ENCODE results near the gene MCCC1.
"Not testable (repeated sequence)": the region's sequence is repeated elsewhere in the genome, so short reads cannot be mapped to it uniquely, and the experiment has no call there.

MCCC1 gene

DNA sequence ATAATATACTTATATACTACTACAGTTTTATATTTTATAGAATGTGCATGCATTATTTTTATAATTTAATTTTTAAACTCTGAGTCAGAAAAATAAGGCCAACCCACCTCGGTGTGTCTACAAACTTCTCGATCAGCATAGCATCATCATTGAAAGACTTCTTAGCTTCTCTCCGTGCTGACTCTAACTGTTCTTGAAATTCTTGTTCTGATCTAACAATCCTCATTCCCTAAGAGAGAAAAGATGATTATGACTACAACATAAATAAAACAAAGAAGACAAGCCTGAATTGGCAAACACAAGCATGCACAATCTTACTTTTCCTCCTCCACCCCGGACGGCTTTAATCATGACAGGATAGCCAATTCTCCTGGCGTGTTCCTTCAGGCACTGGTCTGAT lies 28.4 kb downstream of the MCCC1 start:
- Histone ChIP-seq H3K4me3 (ENCODE audit: low read depth, low read length) (no peak overlapping the region), H3K27me3 (ENCODE audit: control insufficient read depth, insufficient read depth, low read length) (no peaks in the 10 kb centered on the region), H3K9me3 (ENCODE audit: control insufficient read depth, insufficient read depth, low read length) (no peaks in the 10 kb centered on the region), H3K9ac (ENCODE audit: low read depth, low read length) (no peak overlapping the region), H3K36me3 (ENCODE audit: control insufficient read depth, insufficient read depth, low read length) (no peaks in the 10 kb centered on the region), H3K4me1 (ENCODE audit: control insufficient read depth, insufficient read depth, low read length) (no peaks in the 10 kb centered on the region)

DNA sequence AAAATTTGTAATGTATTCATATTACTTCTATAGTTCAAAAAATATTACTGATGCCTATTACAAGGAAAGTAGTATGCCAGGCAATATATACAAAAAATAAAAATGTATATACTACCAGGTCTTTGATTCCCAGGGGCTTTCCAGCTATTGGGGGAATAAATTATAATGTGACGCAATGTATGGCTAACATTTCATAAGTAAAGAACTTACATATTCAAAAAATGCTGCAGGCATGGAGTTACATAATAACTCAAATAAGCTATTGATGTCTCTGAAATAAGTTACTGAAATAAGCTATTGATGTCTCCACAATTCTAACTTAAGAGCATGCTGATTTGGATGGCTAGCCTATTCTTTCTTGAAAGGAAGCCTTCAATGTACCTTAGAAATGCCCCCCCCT lies 30.2 kb downstream of the MCCC1 start:
- Histone ChIP-seq H3K4me1 (ENCODE audit: control insufficient read depth, insufficient read depth, low read length) (peaks cover 5% of the 10 kb centered on the region), H3K36me3 (ENCODE audit: control insufficient read depth, insufficient read depth, low read length) (no peaks in the 10 kb centered on the region), H3K4me3 (ENCODE audit: low read depth, low read length) (no peak overlapping the region), H3K9ac (ENCODE audit: low read depth, low read length) (no peak overlapping the region), H3K9me3 (ENCODE audit: control insufficient read depth, insufficient read depth, low read length) (no peaks in the 10 kb centered on the region), H3K27me3 (ENCODE audit: control insufficient read depth, insufficient read depth, low read length) (no peaks in the 10 kb centered on the region)

DNA sequence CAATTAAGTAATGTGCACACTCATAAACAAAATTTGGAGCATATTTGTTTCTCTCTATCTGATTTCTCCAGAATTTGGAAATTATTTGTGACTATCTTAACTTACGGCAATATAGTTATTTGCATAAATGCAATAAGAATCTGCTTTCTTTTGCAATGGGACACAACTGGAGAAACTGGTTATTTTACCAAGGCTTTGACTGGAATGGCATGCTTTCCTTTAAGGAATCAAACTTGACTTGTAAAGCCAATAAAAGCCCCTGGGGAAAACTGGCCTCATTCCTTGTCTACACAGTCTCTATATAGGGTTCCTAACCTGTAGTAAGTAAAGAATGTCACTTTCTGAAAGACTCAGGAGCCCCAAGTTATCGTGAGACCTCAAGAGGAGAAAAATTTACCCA lies 32.4 kb downstream of the MCCC1 start:
- not testable (repeated sequence) for H3K4me3 ChIP-seq (ENCODE audit: low read depth, low read length); H3K9me3 ChIP-seq (ENCODE audit: control insufficient read depth, insufficient read depth, low read length); H3K36me3 ChIP-seq (ENCODE audit: control insufficient read depth, insufficient read depth, low read length); H3K9ac ChIP-seq (ENCODE audit: low read depth, low read length); H3K27me3 ChIP-seq (ENCODE audit: control insufficient read depth, insufficient read depth, low read length); H3K4me1 ChIP-seq (ENCODE audit: control insufficient read depth, insufficient read depth, low read length)

DNA sequence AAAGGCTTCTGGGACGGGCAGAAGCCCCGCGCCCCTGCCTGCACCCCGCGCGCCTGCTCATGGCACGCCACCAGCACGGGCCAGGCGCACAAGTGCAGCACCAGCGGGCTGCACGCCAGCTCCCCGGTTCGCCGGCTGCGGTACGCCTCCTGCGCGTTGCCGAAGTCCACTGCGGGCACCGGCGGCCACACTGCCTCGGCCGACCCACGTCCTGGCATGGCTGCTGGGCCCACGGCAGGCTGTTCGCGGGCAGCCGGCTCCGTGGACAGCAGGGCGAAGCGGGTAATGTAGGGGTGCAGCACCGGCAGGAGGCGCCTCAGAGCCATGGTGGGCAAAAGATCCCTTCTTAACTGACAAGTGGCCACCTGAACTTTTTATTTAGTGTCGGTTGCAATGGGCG lies 34.8 kb downstream of the MCCC1 start:
- Histone ChIP-seq H3K9me3 (ENCODE audit: control insufficient read depth, insufficient read depth, low read length) (no peaks in the 10 kb centered on the region), H3K27me3 (ENCODE audit: control insufficient read depth, insufficient read depth, low read length) (no peaks in the 10 kb centered on the region), H3K4me1 (ENCODE audit: control insufficient read depth, insufficient read depth, low read length) (peaks cover 5% of the 10 kb centered on the region), H3K4me3 (ENCODE audit: low read depth, low read length) (no peak overlapping the region), H3K36me3 (ENCODE audit: control insufficient read depth, insufficient read depth, low read length) (no peaks in the 10 kb centered on the region), H3K9ac (ENCODE audit: low read depth, low read length) (no peak overlapping the region)

DNA sequence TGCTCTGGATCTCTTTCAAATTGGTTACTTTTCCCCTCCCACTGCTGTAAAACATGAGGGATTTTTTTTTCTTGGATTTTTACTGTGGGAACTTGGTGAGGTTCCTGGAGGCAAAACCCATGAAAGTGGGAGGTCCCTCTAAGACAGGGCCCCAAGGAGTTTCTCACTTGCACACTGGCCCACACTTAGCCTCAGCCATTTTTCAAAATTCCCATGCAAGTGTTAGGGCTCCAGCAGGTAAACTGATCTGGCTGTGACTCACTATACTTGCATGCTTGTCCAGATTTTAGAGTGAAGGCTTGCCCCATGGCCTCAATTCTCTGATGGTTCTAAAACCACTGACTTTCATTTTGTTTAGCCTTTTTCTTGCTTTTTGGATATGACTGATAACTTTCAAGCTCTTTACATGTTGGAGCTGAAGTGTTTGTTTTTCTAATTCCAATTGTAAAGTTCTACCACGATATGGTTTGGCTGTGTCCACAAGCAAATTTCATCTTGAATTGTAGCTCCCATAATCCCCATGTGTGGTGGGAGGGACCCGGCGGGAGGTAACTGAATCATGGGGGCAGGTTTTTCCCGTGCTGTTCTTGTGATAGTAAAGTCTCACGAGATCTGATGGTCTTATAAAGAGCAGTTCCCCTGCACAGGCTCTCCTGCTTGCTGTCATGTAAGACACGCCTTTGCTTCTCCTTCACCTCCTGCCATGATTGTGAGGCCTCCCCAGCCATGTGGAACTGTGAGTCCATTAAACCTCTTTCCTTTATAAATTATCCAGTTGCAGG lies 37.7 kb downstream of the MCCC1 start:
- H3K36me3 ChIP-seq (ENCODE audit: control insufficient read depth, insufficient read depth, low read length): no peaks in the 10 kb centered on the region
- H3K9me3 ChIP-seq (ENCODE audit: control insufficient read depth, insufficient read depth, low read length): no peaks in the 10 kb centered on the region
- H3K9ac ChIP-seq (ENCODE audit: low read depth, low read length): no peak overlapping the region

DNA sequence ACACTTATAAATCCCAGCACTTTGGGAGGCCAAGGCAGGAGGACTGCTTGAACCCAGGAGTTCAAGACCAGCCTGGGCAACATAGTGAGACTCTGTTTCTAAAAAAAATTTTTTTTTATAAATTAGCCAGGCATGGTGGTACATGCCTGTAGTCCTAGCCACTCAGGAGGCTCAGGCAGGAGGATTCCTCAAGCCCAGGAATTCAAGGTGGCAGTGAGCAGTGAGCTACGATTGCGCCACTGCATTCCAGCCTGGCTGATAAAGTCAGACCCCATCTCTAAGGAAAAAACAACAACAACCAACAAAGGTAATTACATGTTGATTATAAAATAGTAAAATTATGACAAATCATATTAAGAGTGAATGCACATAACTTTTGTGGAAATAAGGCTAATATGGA lies 40.9 kb downstream of the MCCC1 start:
- Histone ChIP-seq H3K27me3 (ENCODE audit: control insufficient read depth, insufficient read depth, low read length) (no peaks in the 10 kb centered on the region), H3K9me3 (ENCODE audit: control insufficient read depth, insufficient read depth, low read length) (no peaks in the 10 kb centered on the region), H3K4me1 (ENCODE audit: control insufficient read depth, insufficient read depth, low read length) (no peaks in the 10 kb centered on the region), H3K36me3 (ENCODE audit: control insufficient read depth, insufficient read depth, low read length) (no peaks in the 10 kb centered on the region), H3K9ac (ENCODE audit: low read depth, low read length) (no peak overlapping the region), H3K4me3 (ENCODE audit: low read depth, low read length) (no peak overlapping the region)

More for the DNA sequence above, 37.7 kb downstream of the MCCC1 start:
- peaks cover 5% of the 10 kb centered on the region for H3K4me1 ChIP-seq (ENCODE audit: control insufficient read depth, insufficient read depth, low read length)
- H3K27me3 ChIP-seq (ENCODE audit: control insufficient read depth, insufficient read depth, low read length): no peaks in the 10 kb centered on the region
- no peak overlapping the region for H3K4me3 ChIP-seq (ENCODE audit: low read depth, low read length)

DNA sequence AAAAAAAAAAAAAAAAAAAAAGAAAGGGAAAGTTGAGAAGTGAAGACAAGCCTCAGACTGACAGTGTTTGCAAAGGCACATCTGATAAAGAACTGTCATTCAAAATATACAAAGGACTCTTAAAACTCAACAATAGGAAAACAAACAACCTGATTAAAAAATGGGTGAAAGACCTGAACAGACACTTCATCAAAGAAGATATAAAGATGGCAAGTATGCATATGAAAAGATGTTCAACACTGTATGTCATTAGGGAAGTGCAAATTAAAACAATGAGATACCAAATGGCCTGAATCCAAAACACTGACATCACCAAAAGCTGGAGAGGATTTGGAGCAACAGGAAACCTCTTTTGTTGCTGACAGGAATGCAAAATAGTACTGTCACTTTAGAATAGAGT lies 48.6 kb downstream of the MCCC1 start:
- Histone ChIP-seq H3K36me3 (ENCODE audit: control insufficient read depth, insufficient read depth, low read length) (peaks cover 3% of the 10 kb centered on the region), H3K4me3 (ENCODE audit: low read depth, low read length) (no peak overlapping the region), H3K9ac (ENCODE audit: low read depth, low read length) (no peak overlapping the region), H3K9me3 (ENCODE audit: control insufficient read depth, insufficient read depth, low read length) (no peaks in the 10 kb centered on the region), H3K4me1 (ENCODE audit: control insufficient read depth, insufficient read depth, low read length) (no peaks in the 10 kb centered on the region), H3K27me3 (ENCODE audit: control insufficient read depth, insufficient read depth, low read length) (no peaks in the 10 kb centered on the region)

DNA sequence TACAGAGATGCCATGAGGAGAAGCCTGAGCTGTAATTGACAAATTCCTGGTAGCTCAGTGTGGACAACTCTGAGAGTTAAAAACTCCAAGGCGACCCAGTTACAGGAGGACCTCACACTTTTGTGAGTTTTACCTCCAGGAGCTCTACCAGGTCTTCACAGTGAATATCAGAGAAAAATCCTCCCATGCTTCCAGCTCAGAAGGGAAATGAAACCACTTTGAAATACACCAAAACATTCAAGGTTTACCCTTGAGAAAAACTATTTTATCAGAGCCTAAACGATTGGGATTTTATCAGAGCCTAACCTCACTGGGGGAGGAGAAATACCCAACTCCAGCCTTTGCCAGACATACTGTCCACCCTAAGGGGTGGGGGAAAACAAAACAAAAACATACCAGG lies 52.4 kb downstream of the MCCC1 start:
- Histone ChIP-seq H3K27me3 (ENCODE audit: control insufficient read depth, insufficient read depth, low read length) (no peaks in the 10 kb centered on the region), H3K9ac (ENCODE audit: low read depth, low read length) (no peak overlapping the region), H3K36me3 (ENCODE audit: control insufficient read depth, insufficient read depth, low read length) (peaks cover 9% of the 10 kb centered on the region), H3K4me1 (ENCODE audit: control insufficient read depth, insufficient read depth, low read length) (no peaks in the 10 kb centered on the region), H3K4me3 (ENCODE audit: low read depth, low read length) (no peak overlapping the region), H3K9me3 (ENCODE audit: control insufficient read depth, insufficient read depth, low read length) (no peaks in the 10 kb centered on the region)

DNA sequence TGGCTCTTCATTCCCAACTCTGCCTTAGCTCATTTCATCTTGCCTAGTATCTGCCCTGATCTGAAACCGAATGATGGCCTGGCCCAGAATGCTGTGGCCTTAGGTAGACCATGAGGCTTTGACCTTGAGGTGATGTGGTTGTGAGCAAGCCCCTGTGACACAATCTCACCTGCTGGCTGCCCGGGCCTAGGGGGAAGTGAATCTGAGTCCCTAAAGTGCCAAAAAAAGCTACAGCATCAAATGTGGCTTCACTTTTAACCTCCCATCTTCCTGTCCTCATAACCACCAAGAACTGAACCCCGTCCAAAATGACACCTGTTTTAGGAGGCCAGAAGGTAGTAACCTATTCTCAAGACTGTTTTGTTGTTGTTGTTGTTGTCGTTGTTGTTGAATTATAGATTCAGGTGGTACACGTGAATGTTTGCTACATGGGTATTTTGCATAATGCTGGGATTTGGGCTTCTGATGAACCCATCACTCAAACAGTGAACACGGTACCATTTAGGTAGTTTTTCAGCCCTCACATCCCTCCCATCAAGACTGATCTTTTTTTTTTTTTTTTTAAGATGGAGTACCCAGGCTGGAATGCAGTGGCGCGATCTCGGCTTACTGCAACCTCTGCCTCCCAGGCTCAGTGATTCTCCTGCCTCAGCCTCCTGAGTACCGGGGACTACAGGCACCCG lies 54.6 kb downstream of the MCCC1 start:
- peaks cover 9% of the 10 kb centered on the region for H3K36me3 ChIP-seq (ENCODE audit: control insufficient read depth, insufficient read depth, low read length)
- H3K4me1 ChIP-seq (ENCODE audit: control insufficient read depth, insufficient read depth, low read length): no peaks in the 10 kb centered on the region
- H3K9ac ChIP-seq (ENCODE audit: low read depth, low read length): no peak overlapping the region
- no peaks in the 10 kb centered on the region for H3K27me3 ChIP-seq (ENCODE audit: control insufficient read depth, insufficient read depth, low read length)
- H3K9me3 ChIP-seq (ENCODE audit: control insufficient read depth, insufficient read depth, low read length): no peaks in the 10 kb centered on the region
- H3K4me3 ChIP-seq (ENCODE audit: low read depth, low read length): no peak overlapping the region

DNA sequence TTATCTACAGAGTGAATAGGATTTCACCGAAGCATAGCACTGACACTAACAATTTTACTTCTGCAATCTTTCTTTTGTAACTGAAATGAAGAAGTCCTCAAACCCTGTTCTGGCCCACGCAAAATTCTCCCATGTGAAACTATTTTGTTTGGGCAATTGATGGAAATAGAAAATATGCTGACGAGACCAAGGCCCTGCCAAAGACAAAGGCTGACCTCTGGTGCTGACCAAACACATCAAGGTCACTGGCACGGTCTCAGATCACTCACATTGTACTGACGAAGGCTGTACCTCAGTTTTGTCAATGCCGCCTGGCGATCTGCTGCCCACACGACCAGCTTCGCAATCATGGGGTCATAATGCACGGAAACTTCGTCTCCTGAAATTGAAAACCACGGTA lies 60.5 kb downstream of the MCCC1 start:
- Histone ChIP-seq H3K9me3 (ENCODE audit: control insufficient read depth, insufficient read depth, low read length) (no peaks in the 10 kb centered on the region), H3K4me1 (ENCODE audit: control insufficient read depth, insufficient read depth, low read length) (no peaks in the 10 kb centered on the region), H3K27me3 (ENCODE audit: control insufficient read depth, insufficient read depth, low read length) (no peaks in the 10 kb centered on the region), H3K4me3 (ENCODE audit: low read depth, low read length) (no peak overlapping the region), H3K9ac (ENCODE audit: low read depth, low read length) (no peak overlapping the region), H3K36me3 (ENCODE audit: control insufficient read depth, insufficient read depth, low read length) (peaks cover 3% of the 10 kb centered on the region)

DNA sequence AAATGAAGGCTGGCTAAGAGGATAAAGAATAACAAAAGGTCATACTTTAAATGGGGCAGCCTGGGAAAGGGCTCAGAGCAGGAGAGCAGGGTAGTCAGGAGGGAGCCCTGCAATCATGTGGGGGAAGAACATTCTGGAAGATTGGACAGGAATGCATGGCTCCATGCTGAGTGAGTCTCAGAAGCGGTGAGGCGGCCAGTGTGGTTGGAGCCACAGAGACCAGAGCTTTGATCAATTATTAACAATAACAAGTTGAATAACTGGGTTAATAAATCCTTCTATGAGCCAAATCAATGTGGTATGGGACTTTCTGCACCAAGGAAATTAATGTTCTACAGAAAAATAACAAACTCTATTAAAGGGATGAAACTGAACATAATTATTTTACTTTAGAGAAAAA lies 61.1 kb downstream of the MCCC1 start:
- H3K4me1 ChIP-seq (ENCODE audit: control insufficient read depth, insufficient read depth, low read length): no peaks in the 10 kb centered on the region
- H3K9me3 ChIP-seq (ENCODE audit: control insufficient read depth, insufficient read depth, low read length): no peaks in the 10 kb centered on the region
- H3K27me3 ChIP-seq (ENCODE audit: control insufficient read depth, insufficient read depth, low read length): no peaks in the 10 kb centered on the region
- H3K9ac ChIP-seq (ENCODE audit: low read depth, low read length): no peak overlapping the region
- peaks cover 3% of the 10 kb centered on the region for H3K36me3 ChIP-seq (ENCODE audit: control insufficient read depth, insufficient read depth, low read length)
- H3K4me3 ChIP-seq (ENCODE audit: low read depth, low read length): no peak overlapping the region

DNA sequence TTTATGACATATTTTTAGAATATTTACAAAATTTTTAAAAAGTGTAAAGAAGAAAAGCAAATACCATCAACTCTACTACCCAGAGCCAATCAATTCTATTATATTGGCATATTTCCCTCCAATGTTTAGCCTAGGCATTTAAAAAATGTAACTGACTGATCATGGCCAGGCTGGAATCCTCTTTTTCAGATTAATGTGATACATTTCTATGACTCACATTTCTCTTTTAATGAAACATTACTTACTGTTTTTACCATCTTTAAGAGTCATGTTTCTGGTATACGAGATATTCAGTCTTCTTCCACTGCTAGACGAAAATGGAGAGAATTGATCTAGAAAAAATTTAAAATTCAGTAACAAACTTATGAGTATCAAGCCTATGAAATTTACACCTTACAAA lies 65.5 kb downstream of the MCCC1 start:
- Histone ChIP-seq H3K4me1 (ENCODE audit: control insufficient read depth, insufficient read depth, low read length) (no peaks in the 10 kb centered on the region), H3K36me3 (ENCODE audit: control insufficient read depth, insufficient read depth, low read length) (no peaks in the 10 kb centered on the region), H3K27me3 (ENCODE audit: control insufficient read depth, insufficient read depth, low read length) (no peaks in the 10 kb centered on the region), H3K9me3 (ENCODE audit: control insufficient read depth, insufficient read depth, low read length) (no peaks in the 10 kb centered on the region), H3K9ac (ENCODE audit: low read depth, low read length) (no peak overlapping the region), H3K4me3 (ENCODE audit: low read depth, low read length) (no peak overlapping the region)

Measured in iPS-15b (cell line).